HL-60 (cell line): ENCODE measurements around the gene TIMP2.

Experiments
- DNase-seq, 2 experiments: peaks; one replicate each; pipeline ENCODE4 v3.0.0-alpha.2; 2010 to 2020; ENCODE audit warnings: low read depth in 1 of 2, low spot score in 1 of 2
- H3K27ac ChIP-seq: fragments of 250-450 bp; sonication (Bioruptor Pico); replicated peaks from 2 replicates; pipeline ENCODE4 v1.5.1; 2020; ENCODE audit warnings: mild to moderate bottlenecking, moderate library complexity
- H3K27me3 ChIP-seq: fragments of 250-450 bp; sonication (Bioruptor Pico); 2 replicates; pipeline ENCODE4 v1.5.1; 2021; ENCODE audit warnings: mild to moderate bottlenecking, moderate library complexity; ENCODE audit not compliant: insufficient read depth, poor library complexity, severe bottlenecking
- H3K4me3 ChIP-seq: replicated peaks from 2 replicates; pipeline ENCODE4 v1.5.1; 2011; ENCODE audit warnings: mild to moderate bottlenecking, control low read depth, low read length; ENCODE audit not compliant: insufficient read depth
- GABPA ChIP-seq: IDR thresholded peaks from 2 replicates; pipeline ENCODE4 v1.6.1; 2012; ENCODE audit warnings: low read depth
- POLR2AphosphoS5 ChIP-seq: IDR thresholded peaks from 2 replicates; pipeline ENCODE4 v1.6.1; 2012; ENCODE audit warnings: low read depth
- SPI1 ChIP-seq: IDR thresholded peaks from 2 replicates; pipeline ENCODE4 v1.6.1; 2012; ENCODE audit warnings: low read depth, mild to moderate bottlenecking, borderline replicate concordance
- TF ChIP-seq, protein P1 (sequence below): IDR thresholded peaks from 2 replicates; pipeline ENCODE4 v1.6.1; 2012; ENCODE audit warnings: low read depth; ENCODE audit not compliant: insufficient replicate concordance
- TF ChIP-seq, protein P2 (sequence below): IDR thresholded peaks from one replicate; pipeline ENCODE4 v1.5.1; 2011; ENCODE audit warnings: low read length, control low read depth, inconsistent platforms; ENCODE audit not compliant: insufficient read depth

TIMP2 gene

DNA sequence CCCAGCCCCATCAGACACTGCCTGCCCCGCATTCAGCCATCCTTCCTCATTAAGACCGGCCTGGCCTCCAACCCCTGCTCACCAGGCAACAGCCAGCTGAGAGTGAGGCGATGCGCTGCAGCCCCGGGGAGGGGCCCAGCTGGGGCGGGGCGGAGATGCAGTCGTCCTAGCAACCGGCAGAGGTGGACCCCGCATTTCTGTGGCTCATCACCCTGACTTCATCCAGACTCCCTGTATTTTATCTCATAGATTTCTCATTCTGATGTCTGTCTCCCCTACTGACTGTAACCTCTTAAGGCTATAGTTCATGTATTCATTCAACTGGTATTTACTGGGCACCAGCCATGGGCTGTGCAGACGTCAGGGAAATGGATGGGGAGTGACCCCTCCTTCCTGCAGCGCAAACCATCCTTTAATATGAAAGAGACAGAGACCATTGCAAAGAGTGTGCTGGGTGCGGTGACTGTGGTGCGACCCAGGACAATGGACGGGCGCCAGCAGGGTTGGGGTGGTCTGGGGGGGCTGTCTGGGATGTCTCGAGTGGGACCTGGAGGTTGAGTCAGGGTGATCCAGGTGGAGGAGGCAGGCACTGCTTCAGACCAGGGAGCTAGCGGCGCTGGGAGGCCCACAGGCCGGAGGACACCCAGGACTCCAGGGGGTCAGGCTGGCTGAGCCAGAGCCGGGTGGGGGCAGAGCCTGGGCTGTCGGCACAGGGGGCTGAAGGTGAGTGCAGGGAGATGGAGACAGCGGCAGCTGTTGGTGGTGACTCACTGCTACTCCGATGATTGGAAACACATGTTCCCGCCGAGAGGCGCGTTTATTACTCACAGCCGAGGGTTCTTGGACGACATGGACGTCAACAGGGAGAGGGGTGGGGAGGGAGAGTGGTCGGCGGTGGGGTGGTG lies 10.5 kb upstream of the TIMP2 start:
- DNase-seq = no peak
- Histone ChIP-seq H3K27ac (no peak overlapping the region), H3K4me3 (no peak overlapping the region), H3K27me3 (no peaks in the 10 kb centered on the region)
- TF ChIP-seq GABPA = no peak
- TF ChIP-seq, protein P1, sequence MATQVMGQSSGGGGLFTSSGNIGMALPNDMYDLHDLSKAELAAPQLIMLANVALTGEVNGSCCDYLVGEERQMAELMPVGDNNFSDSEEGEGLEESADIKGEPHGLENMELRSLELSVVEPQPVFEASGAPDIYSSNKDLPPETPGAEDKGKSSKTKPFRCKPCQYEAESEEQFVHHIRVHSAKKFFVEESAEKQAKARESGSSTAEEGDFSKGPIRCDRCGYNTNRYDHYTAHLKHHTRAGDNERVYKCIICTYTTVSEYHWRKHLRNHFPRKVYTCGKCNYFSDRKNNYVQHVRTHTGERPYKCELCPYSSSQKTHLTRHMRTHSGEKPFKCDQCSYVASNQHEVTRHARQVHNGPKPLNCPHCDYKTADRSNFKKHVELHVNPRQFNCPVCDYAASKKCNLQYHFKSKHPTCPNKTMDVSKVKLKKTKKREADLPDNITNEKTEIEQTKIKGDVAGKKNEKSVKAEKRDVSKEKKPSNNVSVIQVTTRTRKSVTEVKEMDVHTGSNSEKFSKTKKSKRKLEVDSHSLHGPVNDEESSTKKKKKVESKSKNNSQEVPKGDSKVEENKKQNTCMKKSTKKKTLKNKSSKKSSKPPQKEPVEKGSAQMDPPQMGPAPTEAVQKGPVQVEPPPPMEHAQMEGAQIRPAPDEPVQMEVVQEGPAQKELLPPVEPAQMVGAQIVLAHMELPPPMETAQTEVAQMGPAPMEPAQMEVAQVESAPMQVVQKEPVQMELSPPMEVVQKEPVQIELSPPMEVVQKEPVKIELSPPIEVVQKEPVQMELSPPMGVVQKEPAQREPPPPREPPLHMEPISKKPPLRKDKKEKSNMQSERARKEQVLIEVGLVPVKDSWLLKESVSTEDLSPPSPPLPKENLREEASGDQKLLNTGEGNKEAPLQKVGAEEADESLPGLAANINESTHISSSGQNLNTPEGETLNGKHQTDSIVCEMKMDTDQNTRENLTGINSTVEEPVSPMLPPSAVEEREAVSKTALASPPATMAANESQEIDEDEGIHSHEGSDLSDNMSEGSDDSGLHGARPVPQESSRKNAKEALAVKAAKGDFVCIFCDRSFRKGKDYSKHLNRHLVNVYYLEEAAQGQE = no peak
- TF ChIP-seq POLR2AphosphoS5 = no peak
- TF ChIP-seq, protein P2, sequence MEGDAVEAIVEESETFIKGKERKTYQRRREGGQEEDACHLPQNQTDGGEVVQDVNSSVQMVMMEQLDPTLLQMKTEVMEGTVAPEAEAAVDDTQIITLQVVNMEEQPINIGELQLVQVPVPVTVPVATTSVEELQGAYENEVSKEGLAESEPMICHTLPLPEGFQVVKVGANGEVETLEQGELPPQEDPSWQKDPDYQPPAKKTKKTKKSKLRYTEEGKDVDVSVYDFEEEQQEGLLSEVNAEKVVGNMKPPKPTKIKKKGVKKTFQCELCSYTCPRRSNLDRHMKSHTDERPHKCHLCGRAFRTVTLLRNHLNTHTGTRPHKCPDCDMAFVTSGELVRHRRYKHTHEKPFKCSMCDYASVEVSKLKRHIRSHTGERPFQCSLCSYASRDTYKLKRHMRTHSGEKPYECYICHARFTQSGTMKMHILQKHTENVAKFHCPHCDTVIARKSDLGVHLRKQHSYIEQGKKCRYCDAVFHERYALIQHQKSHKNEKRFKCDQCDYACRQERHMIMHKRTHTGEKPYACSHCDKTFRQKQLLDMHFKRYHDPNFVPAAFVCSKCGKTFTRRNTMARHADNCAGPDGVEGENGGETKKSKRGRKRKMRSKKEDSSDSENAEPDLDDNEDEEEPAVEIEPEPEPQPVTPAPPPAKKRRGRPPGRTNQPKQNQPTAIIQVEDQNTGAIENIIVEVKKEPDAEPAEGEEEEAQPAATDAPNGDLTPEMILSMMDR = no peak
- no peak for TF ChIP-seq SPI1

DNA sequence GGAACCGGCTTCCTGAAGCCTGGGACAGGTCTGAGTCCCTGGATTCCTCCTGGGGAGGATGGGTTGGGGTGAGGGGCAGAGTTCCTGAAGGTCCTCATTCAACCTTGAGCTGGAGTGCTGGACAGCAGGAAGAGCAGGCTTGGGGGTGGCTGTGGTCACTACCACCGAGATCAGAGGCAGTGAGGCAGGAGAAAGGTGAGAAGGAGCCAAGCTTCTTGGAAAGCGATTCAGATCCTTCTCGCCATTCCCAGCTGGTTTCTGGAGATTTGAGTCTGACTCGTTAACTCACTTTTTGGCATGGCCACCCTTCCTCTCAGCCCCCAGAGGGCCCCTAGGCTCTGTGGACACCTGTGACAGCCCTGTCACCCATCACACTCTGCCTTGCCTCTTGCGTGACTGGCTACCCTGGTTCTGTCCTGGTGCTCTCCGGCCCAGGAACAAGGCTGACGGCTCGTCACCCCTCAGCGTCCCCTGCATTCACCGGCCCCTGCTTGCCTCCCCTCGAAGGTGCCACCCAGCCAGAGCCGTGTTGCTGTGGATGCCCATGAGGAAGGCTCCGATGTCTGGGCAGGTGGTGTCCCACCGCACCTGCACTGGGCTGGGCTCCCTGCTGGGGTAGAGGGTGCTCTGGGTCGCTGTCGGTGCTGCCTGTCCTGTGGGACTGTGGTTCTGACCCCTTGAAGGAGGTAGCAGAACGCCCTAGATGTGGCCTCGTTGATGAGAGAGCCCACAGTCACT lies 9.7 kb upstream of the TIMP2 start:
- DNase-seq = no peak
- TF ChIP-seq, protein P2 = no peak
- TF ChIP-seq SPI1 (no peak), POLR2AphosphoS5 (no peak), GABPA (no peak)
- TF ChIP-seq, protein P1 = no peak
- H3K4me3 ChIP-seq = no peak overlapping the region
- H3K27me3 ChIP-seq = no peaks in the 10 kb centered on the region
- no peak overlapping the region for H3K27ac ChIP-seq

DNA sequence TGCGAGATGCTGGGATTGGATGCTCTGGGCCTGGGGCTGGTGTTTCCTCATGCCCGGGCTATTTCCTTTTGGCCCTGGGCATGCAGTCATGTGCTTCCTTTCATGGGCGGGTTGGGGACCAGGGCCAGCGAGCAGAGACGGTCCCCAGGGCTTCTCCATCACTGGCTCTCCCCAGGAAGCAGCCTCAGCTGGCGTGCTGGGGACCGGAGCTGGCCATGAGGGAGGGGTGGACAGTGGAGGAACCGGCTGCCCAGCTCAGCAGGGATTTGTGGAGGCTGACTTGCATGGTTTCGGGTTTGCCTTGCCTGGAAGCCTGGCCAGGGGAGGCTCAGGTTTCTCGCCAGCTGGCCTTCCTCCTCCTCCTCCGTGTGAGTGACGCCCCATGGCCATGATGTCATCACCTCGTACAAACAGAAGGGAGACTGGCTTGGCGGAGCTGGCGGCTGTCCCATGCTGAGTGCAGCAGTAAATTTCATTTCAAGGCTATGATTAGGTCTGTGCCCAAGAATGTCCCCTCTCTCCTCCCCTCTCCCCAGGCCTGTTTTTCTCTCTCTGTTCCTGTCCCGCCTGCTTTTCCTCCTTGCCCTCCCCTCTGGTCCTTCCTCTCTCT lies 8.9 kb upstream of the TIMP2 start:
- Histone ChIP-seq H3K4me3 (no peak overlapping the region), H3K27ac (no peak overlapping the region), H3K27me3 (no peaks in the 10 kb centered on the region)
- no peak for DNase-seq
- TF ChIP-seq, protein P1 = no peak
- TF ChIP-seq GABPA (no peak), POLR2AphosphoS5 (no peak), SPI1 (no peak)
- TF ChIP-seq, protein P2 = no peak
